HG03571 (cell line): Measurements from ENCODE around the gene HAGHL.

Source experiments
- ATAC-seq: cut with Tn5 transposase; IDR thresholded peaks from one replicate; pipeline ENCODE4 v1.9.1; 2021; ENCODE audit not compliant: unreplicated experiment

The HAGHL gene

DNA sequence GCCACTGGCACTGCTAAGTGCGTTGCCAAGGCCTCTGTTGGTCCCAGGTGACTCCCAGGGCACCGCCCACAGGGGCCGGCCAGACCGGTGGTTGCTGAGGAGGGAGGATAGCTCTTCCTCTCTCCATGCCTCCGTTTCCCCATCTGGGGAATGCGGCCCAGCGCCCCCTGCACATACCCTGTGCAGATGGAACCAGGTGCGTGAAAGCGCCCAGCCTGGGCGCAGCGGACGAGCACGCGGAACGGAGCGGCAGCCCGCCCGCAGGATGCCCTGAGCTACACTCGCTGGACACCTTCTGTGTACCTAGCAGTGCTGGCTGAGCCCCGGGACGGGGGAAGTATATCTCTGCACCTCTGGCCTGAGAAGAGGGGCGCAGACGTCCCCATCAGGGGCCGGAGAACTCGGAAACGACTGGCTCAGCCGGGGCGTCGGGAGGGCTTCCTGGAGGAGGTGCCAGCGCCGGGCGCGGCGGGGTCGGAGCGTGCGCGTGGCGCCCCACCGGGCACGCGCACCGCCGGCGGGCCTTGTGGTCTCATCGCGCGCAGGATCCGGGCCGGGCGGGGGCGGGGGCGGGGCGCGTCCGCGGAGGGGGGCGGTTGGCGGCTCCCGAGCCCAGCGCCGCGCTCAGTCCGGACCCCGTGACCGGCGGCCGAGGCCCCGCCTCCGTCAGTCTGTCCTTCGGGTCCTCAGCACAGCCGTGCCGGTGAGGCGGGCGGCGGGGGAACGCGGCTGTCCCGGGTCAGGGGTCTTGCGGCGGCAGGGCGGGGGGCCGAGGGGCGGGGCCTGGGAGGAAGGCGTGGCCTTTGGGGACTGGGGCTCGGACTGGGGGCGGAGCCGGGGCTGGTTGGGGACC, at the start of gene HAGHL, which contains the start of gene CCDC78:
Gene HAGHL, plus strand, starts transcription at position 669 of the 853 bp plus-strand sequence. CDS start 404 bp downstream, outside the sequence.
Gene CCDC78, minus strand, starts transcription at position 6 of the 853 bp plus-strand sequence. CDS start 76 bp downstream, outside the sequence.
- no peak for ATAC-seq

DNA sequence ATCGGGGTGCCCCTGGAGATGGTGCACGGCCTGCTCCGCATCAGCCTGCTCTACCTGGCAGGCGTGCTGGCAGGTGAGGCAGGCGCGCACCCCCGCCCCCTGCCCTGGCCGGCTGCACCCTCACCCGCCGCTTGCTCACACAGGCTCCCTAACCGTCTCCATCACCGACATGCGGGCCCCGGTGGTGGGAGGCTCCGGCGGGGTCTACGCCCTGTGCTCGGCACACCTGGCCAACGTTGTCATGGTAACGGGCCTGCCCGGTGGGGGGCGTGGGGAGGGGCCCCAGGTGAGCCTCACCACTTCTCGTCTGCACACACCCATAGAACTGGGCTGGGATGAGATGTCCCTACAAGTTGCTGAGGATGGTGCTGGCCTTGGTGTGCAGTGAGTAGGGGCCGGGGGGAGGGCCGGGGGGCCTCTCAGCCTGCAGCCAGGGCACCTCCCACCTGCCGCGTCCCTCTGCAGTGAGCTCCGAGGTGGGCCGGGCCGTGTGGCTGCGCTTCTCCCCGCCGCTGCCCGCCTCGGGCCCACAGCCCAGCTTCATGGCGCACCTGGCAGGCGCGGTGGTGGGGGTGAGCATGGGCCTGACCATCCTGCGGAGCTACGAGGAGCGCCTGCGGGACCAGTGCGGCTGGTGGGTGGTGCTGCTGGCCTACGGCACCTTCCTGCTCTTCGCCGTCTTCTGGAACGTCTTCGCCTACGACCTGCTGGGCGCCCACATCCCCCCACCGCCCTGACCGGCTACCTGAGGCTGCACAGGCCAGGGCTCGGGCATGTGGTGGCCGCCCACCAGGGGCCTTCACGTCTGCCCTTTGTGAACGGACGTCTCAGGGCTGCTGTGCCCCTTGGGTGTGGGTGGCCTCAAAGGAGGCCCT, 49.4 kb upstream of the HAGHL start:
- no peak for ATAC-seq

DNA sequence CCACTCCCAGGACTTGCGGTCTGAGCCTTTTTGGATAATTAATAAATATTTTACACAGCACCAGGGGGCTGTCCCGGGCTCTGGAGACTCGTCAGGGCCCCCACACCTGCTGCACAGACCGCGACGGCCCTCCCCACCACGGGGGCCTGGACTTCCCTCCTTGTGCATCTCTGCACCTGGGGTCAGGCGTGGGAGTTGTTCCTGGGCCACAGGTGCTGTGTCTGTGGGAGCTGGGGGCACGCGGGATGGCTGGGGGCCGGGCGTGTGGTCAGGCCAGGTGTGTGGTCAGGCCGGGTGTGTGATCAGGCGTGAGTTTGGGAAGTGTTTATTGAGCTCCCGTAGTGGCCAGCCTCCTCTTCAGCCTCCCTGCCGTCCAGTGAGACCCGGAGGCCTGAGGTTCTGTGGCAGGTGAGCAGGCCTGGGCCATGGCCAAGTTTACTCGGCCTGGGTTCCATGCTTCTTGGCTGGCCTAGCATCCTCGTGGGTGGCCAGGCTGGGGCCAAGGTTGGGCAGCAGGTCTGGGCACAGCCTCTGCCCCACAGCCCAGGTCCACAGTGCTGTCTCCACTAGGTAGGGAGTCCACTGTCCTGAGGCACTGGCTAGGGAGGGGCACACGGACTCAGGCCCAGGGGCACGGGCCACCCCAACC, 48.6 kb upstream of the HAGHL start:
- ATAC-seq: no peak

DNA sequence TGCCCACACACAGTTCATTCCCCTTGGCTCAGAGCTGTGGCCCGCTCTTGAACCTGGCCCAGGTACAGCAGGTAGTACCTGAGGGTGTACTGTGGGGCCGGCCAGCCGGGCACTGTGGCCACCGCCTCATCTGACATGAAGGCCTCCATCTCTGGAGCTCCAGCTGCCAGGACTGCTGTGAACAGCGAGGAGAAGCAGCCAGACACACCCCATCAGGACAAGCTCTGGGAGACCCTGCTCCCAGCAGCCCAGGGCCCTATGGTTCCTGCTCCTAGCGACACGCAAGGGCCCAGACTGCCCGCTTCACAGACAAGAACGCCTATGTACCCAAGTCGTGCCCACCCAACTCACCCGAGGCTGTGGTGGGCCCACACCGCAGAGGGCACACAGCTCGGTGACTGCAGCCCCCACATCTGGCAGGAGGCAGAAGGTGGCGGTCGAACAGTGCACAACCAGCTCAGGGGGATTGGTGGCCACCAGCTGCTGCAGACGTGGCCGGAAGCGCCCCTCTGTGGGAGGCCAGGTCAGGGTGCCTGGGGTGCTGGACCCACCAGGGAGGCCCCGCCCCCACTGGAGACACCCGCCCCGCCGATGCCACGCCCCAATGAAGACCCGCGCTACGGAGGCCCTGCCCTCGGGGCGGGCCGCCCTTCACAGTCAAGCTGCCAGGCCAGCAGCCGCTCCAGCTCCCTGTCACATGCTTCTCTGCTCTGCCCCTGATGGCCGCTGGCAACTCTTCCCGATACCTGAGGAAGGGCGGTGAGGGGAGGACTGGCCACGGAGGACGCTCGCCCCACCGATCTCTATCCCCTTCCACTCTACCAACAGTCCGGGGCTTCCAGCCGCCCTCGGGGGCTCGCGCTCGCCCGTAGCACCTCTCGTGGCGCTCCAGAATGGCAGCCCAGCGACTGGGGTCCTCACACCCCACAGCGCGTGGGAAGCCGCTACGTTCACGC, 47.8 kb upstream of the HAGHL start:
- ATAC-seq: no peak

DNA sequence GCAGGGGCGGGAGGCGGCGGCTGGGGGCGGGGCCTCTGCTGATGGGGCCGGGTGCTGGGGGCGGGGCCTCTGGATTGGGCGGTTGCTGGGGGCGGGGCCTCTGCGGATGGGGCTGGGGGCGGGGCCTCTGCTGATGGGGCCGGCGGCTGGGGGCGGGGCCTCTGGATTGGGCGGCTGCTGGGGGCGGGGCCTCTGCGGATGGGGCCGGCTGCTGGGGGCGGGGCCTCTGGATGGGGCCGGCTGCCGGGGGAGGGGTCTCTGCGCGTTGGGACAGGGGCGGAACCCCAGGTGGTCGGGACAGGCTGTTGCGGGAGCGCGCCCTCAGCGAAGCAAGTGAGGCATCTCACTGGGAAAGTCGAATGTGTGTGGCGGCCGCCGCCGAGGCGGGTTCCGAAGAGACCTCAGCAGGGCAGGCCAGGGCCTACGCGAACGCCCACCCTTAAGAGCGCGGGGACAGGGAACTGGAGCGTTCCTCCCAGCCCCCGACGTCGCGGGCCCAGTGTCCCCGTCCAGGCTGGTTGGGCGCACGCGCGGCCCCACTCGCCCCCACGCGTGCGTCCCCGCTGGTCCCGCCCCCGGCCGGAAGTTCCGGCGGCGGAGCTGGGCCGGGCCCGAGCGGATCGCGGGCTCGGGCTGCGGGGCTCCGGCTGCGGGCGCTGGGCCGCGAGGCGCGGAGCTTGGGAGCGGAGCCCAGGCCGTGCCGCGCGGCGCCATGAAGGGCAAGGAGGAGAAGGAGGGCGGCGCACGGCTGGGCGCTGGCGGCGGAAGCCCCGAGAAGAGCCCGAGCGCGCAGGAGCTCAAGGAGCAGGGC, 46.9 kb upstream of the HAGHL start, which contains the start of gene STUB1:
Gene STUB1, plus strand, starts transcription at position 597 of the 811 bp plus-strand sequence. Its CDS starts 116 bp downstream, at position 713.
- ATAC-seq: peak; percentile 28

DNA sequence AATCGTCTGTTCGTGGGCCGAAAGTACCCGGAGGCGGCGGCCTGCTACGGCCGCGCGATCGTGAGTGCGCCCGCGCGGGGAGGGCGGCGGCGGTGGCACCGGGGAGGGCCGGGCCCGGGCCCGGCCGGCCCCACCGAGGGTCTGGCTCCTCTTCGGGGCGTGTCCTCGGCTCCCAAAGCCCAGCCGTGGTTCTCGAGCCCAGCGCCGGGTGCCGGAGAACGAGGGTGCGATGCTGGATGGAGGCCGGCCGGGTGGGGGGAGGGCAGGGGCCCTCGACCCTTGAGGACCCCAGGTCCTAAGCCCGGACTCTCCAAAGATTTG, 46.3 kb upstream of the HAGHL start:
- ATAC-seq: no peak

DNA sequence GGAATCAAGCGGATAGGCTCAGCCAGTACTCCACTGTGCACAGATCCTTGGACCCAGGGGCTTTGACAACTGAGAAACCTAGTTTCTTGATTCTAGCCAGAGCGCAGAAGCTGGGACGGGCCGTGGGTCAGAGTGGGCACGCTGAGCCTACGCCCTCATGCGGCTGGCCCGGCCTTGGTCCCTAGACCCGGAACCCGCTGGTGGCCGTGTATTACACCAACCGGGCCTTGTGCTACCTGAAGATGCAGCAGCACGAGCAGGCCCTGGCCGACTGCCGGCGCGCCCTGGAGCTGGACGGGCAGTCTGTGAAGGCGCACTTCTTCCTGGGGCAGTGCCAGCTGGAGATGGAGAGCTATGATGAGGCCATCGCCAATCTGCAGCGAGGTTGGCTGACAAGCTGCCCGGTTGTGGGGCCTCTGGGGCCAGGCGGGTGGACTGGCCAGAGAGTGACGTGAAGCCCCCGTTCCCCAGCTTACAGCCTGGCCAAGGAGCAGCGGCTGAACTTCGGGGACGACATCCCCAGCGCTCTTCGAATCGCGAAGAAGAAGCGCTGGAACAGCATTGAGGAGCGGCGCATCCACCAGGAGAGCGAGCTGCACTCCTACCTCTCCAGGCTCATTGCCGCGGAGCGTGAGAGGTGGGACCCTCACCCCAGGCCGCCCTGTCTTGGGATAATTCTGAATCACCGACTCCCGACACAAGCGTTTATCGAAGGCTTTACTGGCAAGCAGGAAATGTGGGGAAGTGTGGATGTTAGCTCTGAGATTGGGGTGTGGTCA, 45.8 kb upstream of the HAGHL start:
- ATAC-seq: no peak

- no peak for ATAC-seq
These were observed 45.0 kb upstream of the HAGHL start for GRCh38 chr16:681746-682427.

- ATAC-seq: no peak
These were observed 44.2 kb upstream of the HAGHL start for GRCh38 chr16:682493-683395.

DNA sequence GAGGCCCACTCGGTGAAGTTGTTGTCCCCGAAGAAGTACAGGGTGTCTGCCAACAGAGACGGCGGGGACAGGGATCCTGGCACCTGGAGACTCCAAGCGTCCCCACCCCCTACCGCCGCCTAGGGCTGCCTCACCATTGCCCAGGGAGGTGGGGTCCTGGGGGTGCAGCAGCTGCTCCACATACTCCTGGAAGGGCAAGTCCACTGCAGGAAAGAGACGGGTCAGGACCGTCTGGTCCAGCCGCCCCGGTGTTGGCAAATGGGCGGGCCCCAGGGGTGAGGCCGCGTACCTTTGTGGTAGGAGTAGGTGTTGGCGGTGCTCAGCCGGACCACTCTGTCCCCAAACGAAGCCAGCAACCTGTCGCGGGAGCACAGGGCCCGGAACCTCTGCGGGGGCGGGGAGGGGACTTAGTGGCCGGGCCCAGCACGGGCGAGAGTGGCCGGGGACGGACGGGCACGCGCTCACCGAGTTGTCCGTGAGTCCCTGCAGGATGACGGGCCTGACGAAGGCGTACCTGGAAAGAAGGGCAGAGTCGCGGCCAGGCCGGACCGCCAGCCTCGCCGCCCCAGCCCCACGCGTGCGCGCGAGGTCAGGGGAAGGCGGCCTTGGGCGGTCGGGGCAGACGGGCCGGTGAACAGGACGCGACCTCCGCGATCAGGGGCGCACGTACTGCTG, 43.4 kb upstream of the HAGHL start:
- no peak for ATAC-seq

DNA sequence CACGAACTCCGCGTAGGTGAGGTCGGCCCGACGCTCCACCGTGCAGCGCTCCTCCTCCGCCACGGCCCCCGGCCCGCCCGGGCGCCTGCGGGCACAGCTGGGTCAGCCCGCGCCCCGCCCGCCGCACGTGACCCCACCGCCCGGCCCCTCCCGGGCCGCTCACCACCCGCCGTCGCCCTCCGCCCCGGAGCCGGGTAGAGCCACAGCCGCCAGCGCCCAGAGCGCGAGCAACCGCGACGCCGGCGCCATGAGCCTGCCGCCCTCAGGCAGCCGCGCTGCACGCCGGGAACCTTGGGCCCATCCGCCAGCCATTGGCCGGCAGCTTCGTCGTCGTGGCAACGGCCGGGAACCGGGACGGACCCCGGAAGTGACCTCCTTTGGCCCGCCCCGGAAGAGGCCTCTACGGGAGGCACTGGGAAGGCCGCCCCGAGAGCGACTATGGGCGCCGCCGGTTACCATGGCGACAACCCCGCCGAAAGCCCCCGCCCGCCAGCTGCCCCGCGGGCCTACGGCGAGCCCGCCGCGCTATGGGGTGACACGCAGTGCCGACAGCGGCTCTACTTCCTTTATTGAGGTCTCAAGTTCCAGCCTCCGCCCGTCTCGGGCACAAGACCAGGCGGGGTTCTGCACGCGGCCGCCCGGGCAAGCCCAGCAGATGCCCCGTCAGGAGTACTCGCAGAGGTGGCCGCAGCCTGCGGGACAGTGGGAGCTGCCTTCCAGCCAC, 42.7 kb upstream of the HAGHL start, which contains the start of gene JMJD8:
Gene JMJD8, minus strand, starts transcription at position 264 of the 724 bp plus-strand sequence. Its CDS starts 15 bp downstream, at position 249.
- ATAC-seq: peak; percentile 46

DNA sequence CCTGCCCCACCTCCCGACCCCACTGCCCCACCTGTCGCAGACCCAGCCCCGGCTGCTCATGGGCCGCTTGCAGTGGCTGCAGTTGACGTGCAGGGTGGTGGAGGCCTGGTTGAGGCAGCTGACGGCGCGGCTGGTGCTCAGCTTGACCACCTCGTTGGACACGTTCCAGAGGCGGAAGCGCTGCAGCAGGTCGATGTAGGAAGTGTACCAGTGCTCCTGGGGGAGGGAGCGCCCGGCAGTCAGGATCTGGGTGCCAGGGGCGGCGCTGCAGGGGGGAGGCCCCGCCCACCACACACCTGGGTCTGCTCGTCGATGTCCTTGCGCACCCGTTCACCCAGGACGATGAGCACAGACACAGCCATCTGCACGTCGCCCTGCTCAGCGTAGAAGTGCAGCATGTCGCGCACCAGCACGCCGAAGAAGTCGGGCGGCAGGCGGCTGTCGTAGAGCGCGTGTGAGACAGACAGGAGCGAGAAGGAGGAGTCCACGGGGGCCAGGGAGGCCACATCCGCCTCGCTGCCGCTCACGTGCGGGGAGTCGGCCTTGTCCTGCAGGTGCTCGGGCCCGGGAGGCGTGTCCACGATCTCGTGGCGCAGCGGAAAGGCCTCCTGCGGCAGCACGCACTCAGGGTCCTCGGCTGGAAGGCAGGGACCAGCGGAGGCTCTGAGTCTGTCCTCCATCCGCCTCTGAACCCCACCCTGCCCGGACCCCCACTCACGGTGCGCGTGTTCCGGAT, 41.8 kb upstream of the HAGHL start:
- no peak for ATAC-seq

GRCh38 chr16:685967-686366, 40.9 kb upstream of the HAGHL start:
- ATAC-seq: no peak

DNA sequence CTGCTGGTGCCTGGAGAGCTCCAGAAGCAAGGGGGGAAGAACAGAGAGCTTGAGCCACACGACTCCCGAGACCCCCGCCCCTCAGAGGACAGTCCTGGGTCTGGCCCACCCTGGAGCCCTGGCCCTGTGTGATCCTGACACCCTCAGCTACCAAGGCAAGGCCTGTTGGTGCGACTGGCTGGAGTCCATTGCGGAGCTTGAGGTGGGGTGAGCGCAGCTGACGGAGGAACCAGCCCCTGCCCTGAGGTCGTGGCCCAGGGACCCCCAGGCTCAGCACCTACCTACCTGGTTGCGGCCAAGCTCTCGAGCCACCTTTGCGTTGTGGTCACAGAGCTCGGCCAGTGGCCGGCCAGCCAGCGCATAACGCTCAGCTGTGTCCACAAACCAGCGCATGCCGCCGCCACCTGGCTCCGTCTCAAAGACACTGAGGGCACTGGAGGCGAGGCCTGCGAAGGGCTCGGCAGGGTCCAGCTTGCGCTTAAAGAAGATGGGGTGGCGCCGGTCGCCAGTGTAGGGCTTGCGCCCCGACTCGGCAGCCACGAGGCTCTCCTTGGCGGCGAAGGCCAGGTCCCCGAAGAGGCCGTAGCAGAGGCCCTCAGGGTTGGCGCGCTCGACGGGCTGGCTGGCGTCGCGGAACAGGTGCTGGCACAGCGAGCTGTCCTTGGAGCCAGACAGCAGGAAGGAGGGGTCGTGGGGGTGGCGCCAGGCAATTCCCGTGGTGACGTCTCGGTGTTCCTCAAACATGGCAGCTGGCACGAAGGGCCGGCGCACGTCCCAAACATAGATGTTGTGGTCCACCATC, 40.2 kb upstream of the HAGHL start:
- no peak for ATAC-seq
